ENCODE data around the gene BSN. TPM values are rescaled to one million over a fixed set of nuclear protein-coding genes. Genes with fewer than 3 reads are reported as not detected.

Gene BSN
- total and polyA plus RNA-seq, 2 donors (not counting 1 experiment from before 2014, with no cell fraction given), result 0.03 to 0.20 TPM

- Mint-ChIP-seq H3K9me3 (ENCODE audit: insufficient read depth) (peaks cover 4% of the 10 kb centered on the region), H3K4me3 (no peak overlapping the region), H3K27ac (no peak overlapping the region), H3K27me3 (peaks cover 21% of the 10 kb centered on the region), H3K4me1 (no peaks in the 10 kb centered on the region)
- ChIA-PET CTCF (no interaction called here), POLR2A (no interaction called here)
- no peak overlapping the region for H3K4me3 ChIP-seq (ENCODE audit: control extremely low read depth in 1 of 5, extremely low read depth in 1 of 5, insufficient read depth in 1 of 5, low read depth in 2 of 5, low read length in 4 of 5)
- intact Hi-C loops (cut with micrococcal nuclease), result no loop called here
- no peaks in the 10 kb centered on the region for H3K79me2 ChIP-seq (ENCODE audit: control insufficient read depth, insufficient read depth, low read length)
- no peaks in the 10 kb centered on the region for H4K20me1 ChIP-seq (ENCODE audit: control insufficient read depth, insufficient read depth, low read length, poor library complexity, severe bottlenecking)
- H3K4me1 ChIP-seq (ENCODE audit: control insufficient read depth in 2 of 2, insufficient read depth in 2 of 2, low read length in 2 of 2), result no peaks in the 10 kb centered on the region
- TF ChIP-seq CTCF (IDR thresholded peaks at IDR 0.05) (no peak), EZH2 (IDR thresholded peaks at IDR 0.05; ENCODE audit: borderline replicate concordance, insufficient read depth, low read depth, low read length, poor library complexity, severe bottlenecking) (no peak)
- H3K9me3 ChIP-seq (ENCODE audit: control extremely low read depth in 1 of 3, control insufficient read depth in 2 of 3, insufficient read depth in 1 of 3, low read length in 2 of 3), result peaks cover 0 to 8% (median 5%) of the 10 kb centered on the region in 3 donors
- no peak overlapping the region for H2AFZ ChIP-seq (ENCODE audit: insufficient read depth, low read depth, low read length, poor library complexity, severe bottlenecking)
- H3K27ac ChIP-seq (ENCODE audit: low read length in 2 of 2), result no peak overlapping the region
- 100% methylated on average over 2 of the region's 3 CpGs for WGBS (ENCODE audit: insufficient coverage)
- peaks cover 0 to 15% (median 2%) of the 10 kb centered on the region in 4 experiments for H3K27me3 ChIP-seq (replicated peaks in 1 of 4; ENCODE audit: control extremely low read depth in 1 of 4, control insufficient read depth in 3 of 4, insufficient read depth in 4 of 4, low read length in 3 of 4)
- no peak overlapping the region for H3K4me2 ChIP-seq (replicated peaks; ENCODE audit: low read depth, low read length, poor library complexity, severe bottlenecking)
- no peak for DNase-seq
- H3K9ac ChIP-seq (ENCODE audit: low read length), result no peak overlapping the region
- no peaks in the 10 kb centered on the region for H3K36me3 ChIP-seq (replicated peaks in 1 of 2; ENCODE audit: control extremely low read depth in 1 of 2, control insufficient read depth in 1 of 2, extremely low read depth in 1 of 2, insufficient read depth in 2 of 2, low read length in 1 of 2)
- no peak for ATAC-seq (ENCODE audit: low read depth)
These were observed 80.5 kb downstream of the BSN start for GRCh38 chr3:49634736-49635135.

- CTCF ChIA-PET, result no interaction called here
- H2AFZ ChIP-seq (ENCODE audit: insufficient read depth, low read depth, low read length, poor library complexity, severe bottlenecking), result no peak overlapping the region
- no peaks in the 10 kb centered on the region for H3K4me1 ChIP-seq (ENCODE audit: control insufficient read depth in 2 of 2, insufficient read depth in 2 of 2, low read length in 2 of 2)
- H3K27me3 Mint-ChIP-seq, result peaks cover 5% of the 10 kb centered on the region
- no peaks in the 10 kb centered on the region for H3K4me1 Mint-ChIP-seq
- no peak overlapping the region for H3K27ac Mint-ChIP-seq
- H3K4me2 ChIP-seq (replicated peaks; ENCODE audit: low read depth, low read length, poor library complexity, severe bottlenecking), result no peak overlapping the region
- 63% methylated on average over 6 of the region's 7 CpGs for WGBS (ENCODE audit: insufficient coverage)
- no peak overlapping the region for H3K4me3 ChIP-seq (ENCODE audit: control extremely low read depth in 1 of 5, extremely low read depth in 1 of 5, insufficient read depth in 1 of 5, low read depth in 2 of 5, low read length in 4 of 5)
- no peak for ATAC-seq (ENCODE audit: low read depth)
- H3K9ac ChIP-seq (ENCODE audit: low read length), result no peak overlapping the region
- H3K27me3 ChIP-seq (replicated peaks in 1 of 4; ENCODE audit: control extremely low read depth in 1 of 4, control insufficient read depth in 3 of 4, insufficient read depth in 4 of 4, low read length in 3 of 4), result peaks cover 0 to 5% (median 0%) of the 10 kb centered on the region in 4 experiments
- H3K9me3 ChIP-seq (ENCODE audit: control extremely low read depth in 1 of 3, control insufficient read depth in 2 of 3, insufficient read depth in 1 of 3, low read length in 2 of 3), result no peaks in the 10 kb centered on the region
- intact Hi-C loops (cut with micrococcal nuclease), result no loop called here
- H4K20me1 ChIP-seq (ENCODE audit: control insufficient read depth, insufficient read depth, low read length, poor library complexity, severe bottlenecking), result no peaks in the 10 kb centered on the region
- POLR2A ChIA-PET, result no interaction called here
- no peak for DNase-seq
- H3K27ac ChIP-seq (ENCODE audit: low read length in 2 of 2), result no peak overlapping the region
- no peak for TF ChIP-seq EZH2 (IDR thresholded peaks at IDR 0.05; ENCODE audit: borderline replicate concordance, insufficient read depth, low read depth, low read length, poor library complexity, severe bottlenecking)
- no peak for TF ChIP-seq CTCF (IDR thresholded peaks at IDR 0.05)
- no peaks in the 10 kb centered on the region for H3K9me3 Mint-ChIP-seq (ENCODE audit: insufficient read depth)
- H3K36me3 ChIP-seq (replicated peaks in 1 of 2; ENCODE audit: control extremely low read depth in 1 of 2, control insufficient read depth in 1 of 2, extremely low read depth in 1 of 2, insufficient read depth in 2 of 2, low read length in 1 of 2), result no peaks in the 10 kb centered on the region
- H3K4me3 Mint-ChIP-seq, result no peak overlapping the region
- H3K79me2 ChIP-seq (ENCODE audit: control insufficient read depth, insufficient read depth, low read length), result no peaks in the 10 kb centered on the region
These were observed 82.8 kb downstream of the BSN start for GRCh38 chr3:49636883-49637609.
